GM19324 (cell line): ENCODE data around the gene ATP12A.
A peak's percentile ranks its signal among the peaks of the same experiment; 100 is the strongest.

ENCODE experiments used
- ATAC-seq: cut with Tn5 transposase; IDR thresholded peaks from one replicate; pipeline ENCODE4 v1.9.1; 2021; ENCODE audit warnings: mild to moderate bottlenecking, moderate library complexity; ENCODE audit not compliant: unreplicated experiment, low FRiP score

The ATP12A gene

GRCh38 chr13:24724714-24725113 is 44.5 kb downstream of the ATP12A start:
- ATAC-seq, result no peak

GRCh38 chr13:24725379-24725778 is 45.2 kb downstream of the ATP12A start:
- ATAC-seq, result no peak

GRCh38 chr13:24727731-24728601 is 47.8 kb downstream of the ATP12A start:
- peak; percentile 71 for ATAC-seq

GRCh38 chr13:24730873-24731567 is 50.8 kb downstream of the ATP12A start:
- ATAC-seq, result peak; percentile 70

GRCh38 chr13:24734950-24735349 is 54.7 kb downstream of the ATP12A start:
- no peak for ATAC-seq

GRCh38 chr13:24737042-24737441 is 56.8 kb downstream of the ATP12A start:
- ATAC-seq, result no peak

- no peak for ATAC-seq
Observed at GRCh38 chr13:24738366-24738847, 58.2 kb downstream of the ATP12A start.

GRCh38 chr13:24740014-24740890 is 60.0 kb downstream of the ATP12A start:
- ATAC-seq, result no peak

GRCh38 chr13:24741016-24741662 is 60.9 kb downstream of the ATP12A start:
- no peak for ATAC-seq

GRCh38 chr13:24741791-24742190 is 61.6 kb downstream of the ATP12A start:
- no peak for ATAC-seq

GRCh38 chr13:24742294-24742693 is 62.1 kb downstream of the ATP12A start:
- no peak for ATAC-seq

GRCh38 chr13:24742977-24743376 is 62.8 kb downstream of the ATP12A start:
- ATAC-seq, result no peak

GRCh38 chr13:24744247-24744646 is 64.0 kb downstream of the ATP12A start:
- ATAC-seq, result no peak

- no peak for ATAC-seq
Observed at GRCh38 chr13:24745516-24745860, 65.3 kb downstream of the ATP12A start.

GRCh38 chr13:24745861-24746617 is 65.8 kb downstream of the ATP12A start:
- ATAC-seq, result no peak

- ATAC-seq, result no peak
Observed at GRCh38 chr13:24746618-24747247, 66.5 kb downstream of the ATP12A start.

GRCh38 chr13:24747248-24748060 is 67.2 kb downstream of the ATP12A start:
- no peak for ATAC-seq

- no peak for ATAC-seq
Observed at GRCh38 chr13:24748061-24748400, 67.8 kb downstream of the ATP12A start.
